ENCODE data around the gene KLF16.
"Not testable (repeated sequence)": the region's sequence is repeated elsewhere in the genome, so short reads cannot be mapped to it uniquely, and the experiment has no call there.

Gene KLF16

DNA sequence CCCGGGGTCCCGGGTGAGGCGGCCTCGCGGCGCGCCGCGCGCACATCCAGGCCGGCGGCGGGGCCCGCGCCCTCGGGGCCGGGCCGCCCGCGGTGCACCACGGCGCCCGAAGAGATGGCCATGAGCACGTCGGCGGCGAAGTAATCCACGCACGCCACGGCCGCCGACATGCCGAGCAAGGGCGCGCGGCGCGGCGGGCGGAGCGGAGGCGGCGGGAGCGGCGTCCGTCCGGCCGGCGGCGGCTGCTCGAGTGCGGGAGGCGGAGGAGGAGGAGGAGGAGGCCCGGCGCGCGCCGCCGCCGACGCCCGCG lies at the start of gene KLF16:
Gene KLF16, minus strand, starts transcription at position 252 of the 310 bp plus-strand sequence. Its CDS starts 82 bp downstream, at position 170.
- no peak for DNase-seq (ENCODE audit: low read depth in 2 of 2)

DNA sequence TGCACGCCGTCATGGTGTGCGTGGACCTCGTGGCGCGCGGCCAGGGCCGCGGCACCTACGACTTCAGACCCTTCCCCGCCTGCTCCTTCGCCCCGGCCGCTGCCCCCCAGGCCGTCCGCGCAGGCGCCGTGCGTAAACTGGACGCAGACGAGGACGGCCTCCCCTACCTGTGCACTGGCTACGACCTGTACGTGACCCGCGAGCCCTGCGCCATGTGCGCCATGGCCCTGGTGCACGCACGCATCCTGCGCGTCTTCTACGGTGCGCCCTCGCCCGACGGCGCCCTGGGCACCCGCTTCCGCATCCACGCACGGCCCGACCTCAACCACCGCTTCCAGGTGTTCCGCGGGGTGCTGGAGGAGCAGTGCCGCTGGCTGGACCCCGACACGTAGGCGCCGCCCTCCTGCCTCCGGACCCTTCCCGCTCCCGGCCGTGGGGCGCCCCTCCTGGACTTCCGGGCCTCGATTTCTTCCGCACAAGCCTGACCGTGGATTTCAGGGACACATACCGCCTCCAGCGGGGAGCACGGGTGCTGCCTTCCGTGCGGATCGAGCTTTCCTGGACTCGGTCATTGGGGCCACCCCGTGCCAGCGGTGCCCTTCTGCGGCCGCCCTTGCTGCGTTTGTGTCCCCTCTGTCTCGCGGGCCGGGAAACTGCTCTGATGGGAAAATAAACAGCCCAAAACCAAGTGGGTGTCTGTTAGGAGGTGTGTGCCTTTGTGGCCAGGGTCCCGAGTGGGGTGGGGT lies 49.6 kb upstream of the KLF16 start:
- DNase-seq (ENCODE audit: low read depth in 2 of 2), result no peak

DNA sequence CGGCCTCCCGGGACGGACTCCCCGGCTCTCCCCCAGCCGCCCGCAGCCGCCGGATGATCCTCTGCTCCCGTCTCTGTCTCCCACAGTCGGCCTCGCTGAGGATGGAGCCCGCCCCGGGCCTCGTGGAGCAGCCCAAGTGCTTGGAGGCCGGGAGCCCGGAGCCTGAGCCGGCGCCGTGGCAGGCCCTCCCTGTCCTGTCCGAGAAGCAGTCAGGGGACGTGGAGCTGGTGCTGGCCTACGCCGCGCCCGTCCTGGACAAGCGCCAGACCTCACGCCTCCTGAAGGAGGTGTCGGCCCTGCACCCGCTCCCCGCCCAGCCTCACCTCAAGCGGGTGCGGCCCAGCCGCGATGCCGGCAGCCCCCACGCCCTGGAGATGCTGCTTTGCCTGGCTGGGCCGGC lies 48.6 kb upstream of the KLF16 start:
- DNase-seq (ENCODE audit: low read depth in 2 of 2), result no peak

DNA sequence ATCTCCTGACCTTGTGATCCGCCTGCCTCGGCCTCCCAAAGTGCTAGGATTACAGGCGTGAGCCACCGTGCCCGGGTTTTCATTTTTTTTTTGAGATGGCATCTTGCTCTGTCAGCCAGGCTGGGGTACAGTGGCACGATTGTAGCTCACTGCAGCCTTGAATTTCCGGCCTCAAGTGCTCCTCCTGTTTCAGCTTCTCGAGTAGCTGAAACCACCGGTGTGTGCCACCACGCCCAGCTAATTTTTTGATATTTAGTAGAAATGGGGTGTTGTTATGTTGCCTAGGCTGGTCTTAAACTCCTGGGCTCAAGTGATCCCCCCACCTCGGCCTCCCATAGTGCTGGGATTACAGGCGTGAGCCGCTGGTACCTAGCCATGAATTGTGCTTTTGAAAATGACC lies 47.7 kb upstream of the KLF16 start:
- DNase-seq (ENCODE audit: low read depth in 2 of 2), result no peak

DNA sequence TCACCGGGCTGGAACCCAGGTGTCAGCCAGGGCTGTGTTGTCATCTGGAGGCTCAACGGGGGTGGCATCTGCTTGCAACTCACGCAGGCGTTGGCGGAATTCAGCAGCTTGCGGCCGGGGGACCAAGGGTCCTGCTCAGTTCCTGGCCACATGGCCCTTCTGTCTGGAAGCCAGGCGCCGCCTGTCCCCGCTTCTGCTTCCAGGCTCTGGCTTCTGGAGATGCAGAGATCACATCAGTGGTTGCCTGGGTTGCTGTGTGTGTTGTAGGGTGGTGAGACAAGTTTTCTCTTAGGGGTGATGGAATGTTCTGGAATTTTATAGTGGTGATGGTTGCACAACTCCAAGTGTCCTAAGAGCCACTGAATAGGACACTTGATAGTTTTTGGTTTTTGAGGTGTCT lies 46.8 kb upstream of the KLF16 start:
- DNase-seq (ENCODE audit: low read depth in 2 of 2), result no peak

DNA sequence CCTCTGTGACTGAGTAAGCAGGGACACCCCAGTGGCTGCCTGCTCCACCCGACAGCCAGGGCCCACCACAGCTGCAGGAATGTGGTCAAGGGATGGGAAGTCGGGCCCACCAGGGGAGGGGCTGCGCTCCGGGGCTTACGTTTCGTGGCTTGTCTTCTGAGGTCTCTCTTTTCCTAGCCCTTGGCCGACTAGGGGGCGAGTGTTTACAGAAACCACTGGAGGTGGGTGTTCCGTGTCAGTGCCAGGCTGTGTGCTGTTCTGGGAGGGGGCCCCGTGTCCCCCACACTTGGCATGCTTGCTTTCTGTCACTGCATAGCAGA lies 46.3 kb upstream of the KLF16 start:
- DNase-seq (ENCODE audit: low read depth in 2 of 2), result no peak

DNA sequence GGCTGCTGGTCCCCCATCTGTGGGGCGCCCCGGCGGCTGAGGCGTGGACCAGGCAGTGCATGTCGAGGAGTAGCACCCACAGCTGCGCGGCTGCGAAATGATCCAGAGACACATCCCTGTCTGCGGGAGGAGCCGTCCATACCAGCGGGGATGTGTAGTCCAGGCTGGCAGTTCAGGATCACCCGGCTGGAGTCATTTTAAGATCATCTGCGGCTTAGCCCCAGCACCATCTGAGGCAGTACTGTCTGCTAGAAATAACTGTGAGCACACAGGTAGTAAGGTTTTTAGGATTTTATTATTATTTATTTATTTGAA lies 44.9 kb upstream of the KLF16 start:
- no peak for DNase-seq (ENCODE audit: low read depth in 2 of 2)

DNA sequence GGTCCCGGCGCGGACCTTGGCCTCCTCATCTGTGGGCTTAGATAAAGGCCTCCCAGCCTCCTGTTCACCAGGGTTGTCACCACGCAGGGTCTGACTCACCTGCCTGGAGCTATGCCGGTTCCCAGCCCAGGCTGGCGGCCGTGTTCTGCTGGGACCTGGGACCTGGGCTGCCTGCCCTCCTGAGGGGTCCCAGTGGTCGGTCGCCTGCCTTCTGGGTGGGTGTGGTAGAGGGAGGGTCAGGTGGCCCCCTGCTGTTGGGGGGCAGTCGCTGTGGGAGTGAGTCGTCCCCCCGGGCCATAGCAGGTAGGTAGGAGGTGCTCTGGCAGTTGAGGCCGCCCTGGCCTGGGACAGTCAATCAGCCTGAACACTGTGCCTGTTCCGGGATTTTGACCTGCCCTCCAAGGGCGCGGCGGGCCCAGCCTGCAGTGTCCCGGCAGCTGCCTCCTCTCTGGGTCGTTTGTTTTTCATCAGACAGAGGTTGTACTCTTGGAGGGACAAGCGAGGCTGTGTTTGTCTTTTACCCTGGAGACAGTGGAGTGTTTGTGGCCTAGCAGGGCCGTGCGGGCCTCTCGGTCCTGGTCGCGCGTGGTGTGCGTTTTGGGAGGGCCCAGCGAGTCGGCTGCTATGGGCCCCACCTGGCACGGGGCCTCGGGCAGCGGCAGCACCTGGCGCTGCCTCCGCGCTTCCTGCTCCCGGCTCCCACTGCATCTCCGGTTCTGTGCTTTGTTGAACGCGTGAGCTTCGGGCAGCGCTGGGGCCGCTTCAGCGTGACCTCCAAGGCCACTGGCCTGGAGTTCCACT lies 44.4 kb upstream of the KLF16 start:
- no peak for DNase-seq (ENCODE audit: low read depth in 2 of 2)

DNA sequence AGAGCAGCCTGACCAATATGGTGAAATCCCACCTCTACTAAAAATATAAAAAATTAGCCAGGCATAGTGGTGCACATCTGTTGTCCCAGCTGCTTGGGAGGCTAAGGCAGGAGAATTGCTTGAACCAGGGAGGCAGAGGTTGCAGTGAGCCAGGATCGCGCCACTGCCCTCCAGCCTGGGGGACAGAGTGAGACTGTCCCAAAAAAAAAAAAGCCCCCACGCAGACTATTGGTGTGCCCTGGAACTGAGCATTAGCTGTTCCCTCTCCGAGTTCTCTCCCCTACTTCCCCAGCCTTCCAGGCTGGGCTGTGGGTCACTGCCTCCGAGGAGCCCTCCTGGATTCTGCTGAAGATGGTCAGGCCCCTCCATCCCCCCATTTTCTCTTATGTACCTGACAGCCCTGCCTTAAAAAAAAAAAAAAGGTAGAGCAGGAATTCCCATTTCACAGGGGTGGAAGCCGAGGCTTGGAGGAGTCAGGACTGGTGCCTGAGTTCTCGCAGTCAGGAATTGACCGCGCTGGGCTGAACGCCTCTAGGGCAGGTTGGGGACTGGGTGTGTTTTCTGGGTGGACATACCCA lies 43.7 kb upstream of the KLF16 start:
- DNase-seq (ENCODE audit: low read depth in 2 of 2), result no peak

DNA sequence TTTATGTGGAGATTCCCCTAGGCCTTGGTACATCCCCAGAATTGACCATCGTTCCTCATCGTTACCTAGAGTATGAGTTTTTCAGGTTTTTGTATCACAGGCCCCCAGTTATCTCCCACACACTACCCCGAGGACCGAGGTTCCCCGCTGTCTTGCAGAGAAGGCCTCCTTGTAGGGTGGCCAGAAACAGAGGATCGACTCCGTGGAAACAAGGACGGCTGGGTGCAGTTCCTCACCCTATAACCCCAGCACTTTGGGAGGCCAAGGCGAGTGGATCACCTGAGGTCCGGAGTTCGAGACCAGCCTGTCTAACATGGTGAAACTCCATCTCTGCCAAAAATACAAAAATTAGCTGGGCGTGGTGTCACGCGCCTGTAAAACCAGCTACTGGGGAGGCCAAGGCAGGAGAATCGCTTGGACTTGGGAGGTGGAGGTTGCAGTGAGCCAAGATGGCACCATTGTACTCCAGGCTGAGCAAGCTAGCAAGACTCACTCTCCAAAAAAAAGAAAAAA lies 42.5 kb upstream of the KLF16 start:
- DNase-seq (ENCODE audit: low read depth in 2 of 2), result no peak

DNA sequence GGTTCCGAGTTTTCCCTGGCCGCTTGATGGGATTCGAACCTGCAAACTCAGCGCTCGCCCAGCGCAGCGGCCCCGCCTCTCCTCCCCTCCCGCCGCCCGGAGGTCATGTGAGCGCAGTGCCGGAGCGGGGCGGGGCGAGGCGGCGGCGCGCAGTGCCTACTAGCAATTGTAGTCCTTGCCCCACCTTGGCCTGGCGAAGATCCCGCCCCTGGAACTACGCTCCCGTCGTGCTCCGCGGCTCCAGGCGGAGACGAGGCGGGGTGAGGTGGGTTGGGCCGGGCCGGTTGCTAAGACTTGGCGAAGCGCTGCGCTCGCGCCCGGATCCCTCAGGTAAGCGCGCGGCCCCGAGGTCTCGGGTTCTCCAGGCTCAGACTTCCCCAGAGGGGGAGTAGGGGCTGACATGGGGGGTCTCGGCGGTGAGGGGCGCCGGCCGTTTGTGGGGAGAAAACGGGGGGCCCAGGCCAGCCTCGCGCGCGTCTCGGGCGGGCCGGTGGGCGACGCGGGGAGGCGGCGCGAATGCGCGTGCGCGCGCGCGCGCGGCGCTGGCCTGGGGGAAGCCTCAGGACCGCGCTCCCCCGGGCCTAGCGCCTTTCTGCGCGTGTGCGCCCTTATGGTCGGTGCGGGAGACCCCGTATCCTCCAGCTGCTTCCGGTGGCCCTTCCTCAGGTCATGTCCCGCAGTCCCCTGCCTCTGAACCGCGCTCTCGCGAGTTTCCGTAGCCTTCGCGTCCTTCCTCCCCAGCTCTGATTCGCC lies 41.9 kb upstream of the KLF16 start, which contains the start of the genes ADAT3 and SCAMP4:
Gene ADAT3, plus strand, starts transcription at position 290 of the 753 bp plus-strand sequence. CDS start 6,649 bp downstream, outside the sequence.
Gene SCAMP4, plus strand, starts transcription at position 290 of the 753 bp plus-strand sequence. CDS start 9,621 bp downstream, outside the sequence.
- DNase-seq (ENCODE audit: low read depth in 2 of 2), result peak; percentile 99

DNA sequence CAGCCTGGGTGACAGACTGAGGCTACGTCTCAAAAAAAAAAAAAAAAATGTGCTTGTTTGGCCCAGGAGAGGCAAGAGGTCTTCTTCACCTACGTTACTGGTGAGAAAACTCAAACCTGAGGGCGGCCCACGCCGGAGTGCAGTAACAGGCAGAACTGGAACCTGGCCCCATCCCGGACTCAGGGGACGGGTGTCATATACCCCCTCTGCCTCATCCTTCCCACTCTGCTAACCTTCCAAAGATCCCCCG lies 41.4 kb upstream of the KLF16 start:
- DNase-seq (ENCODE audit: low read depth in 2 of 2), result no peak

DNA sequence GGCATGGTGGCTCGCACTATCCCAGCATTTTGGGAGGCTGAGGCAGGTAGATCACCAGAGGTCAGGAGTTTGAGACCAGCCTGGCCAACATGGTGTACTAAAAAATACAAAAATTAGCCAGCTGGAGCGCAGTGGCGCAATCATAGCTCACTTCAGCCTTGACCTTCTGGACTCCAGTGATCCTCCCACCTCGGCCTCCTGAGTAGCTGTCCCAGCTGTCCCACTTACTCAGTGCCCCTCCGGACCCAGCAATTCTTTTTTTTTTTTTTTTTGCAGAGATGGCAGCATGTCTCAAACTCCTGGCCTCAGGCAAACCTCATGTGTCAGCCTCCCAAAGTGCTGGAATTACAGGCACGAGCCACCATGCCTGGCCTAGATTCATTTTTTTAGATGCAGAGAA lies 39.5 kb upstream of the KLF16 start:
- no peak for DNase-seq (ENCODE audit: low read depth in 2 of 2)

DNA sequence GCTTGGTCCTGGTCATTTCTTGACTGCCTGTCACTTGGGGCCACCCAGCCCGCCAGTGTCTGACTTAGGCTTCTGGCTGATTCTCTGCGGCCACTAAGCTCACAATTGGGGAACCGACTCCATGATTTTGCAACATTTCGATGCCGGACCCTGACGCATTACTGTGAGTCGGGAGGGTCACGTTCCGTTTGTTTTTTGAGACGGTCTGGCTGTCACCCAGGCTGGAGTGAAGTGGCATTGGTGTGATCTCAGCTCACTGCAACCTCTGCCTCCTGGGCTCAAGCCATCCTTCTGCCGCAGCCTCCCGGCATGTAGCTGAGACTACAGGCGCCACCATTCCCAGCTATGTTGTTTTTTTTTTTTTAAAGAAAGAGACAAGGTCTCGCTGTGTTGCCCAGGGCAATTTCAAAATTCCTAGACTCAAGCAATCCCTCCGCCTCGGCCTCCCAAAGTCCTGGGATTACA lies 38.6 kb upstream of the KLF16 start:
- DNase-seq (ENCODE audit: low read depth in 2 of 2), result no peak

DNA sequence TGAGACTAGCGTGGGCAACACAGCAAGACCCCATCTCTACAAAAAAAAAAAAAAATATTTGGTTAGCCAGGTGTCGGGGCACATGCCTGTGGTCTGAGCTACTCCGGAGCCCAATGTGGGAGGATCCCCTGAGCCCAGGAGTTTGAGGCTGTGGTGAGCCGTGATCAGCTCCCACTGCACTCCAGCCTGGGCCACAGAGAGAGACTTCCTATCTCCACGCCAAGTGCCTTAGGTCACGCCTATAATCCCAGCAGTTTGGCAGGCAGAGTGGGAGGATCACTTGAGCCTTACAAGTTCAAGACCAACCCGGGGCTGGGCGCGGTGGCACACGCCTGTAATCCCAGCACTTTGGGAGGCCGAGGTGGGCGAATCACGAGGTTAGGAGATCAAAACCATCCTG lies 33.1 kb upstream of the KLF16 start:
- DNase-seq (ENCODE audit: low read depth in 2 of 2), result no peak

DNA sequence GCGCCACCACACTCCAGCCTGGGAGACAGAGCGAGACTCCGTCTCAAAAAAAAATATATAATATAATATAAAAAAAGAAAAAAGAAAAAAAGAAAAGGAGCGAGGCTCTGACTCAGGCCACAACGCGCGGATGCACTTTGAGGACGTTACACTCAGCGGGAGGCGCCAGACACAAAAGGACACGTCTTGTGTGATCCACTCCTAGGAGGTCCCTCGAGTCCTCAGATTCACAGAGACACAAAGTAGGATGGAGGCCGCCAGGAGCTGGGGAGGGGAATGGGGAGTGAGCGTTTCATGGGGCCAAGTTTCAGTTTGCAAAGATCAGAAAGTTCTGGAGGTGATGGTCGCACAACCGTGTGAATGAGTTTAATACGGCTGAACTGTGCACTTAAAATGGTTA lies 30.4 kb upstream of the KLF16 start:
- no peak for DNase-seq (ENCODE audit: low read depth in 2 of 2)

DNA sequence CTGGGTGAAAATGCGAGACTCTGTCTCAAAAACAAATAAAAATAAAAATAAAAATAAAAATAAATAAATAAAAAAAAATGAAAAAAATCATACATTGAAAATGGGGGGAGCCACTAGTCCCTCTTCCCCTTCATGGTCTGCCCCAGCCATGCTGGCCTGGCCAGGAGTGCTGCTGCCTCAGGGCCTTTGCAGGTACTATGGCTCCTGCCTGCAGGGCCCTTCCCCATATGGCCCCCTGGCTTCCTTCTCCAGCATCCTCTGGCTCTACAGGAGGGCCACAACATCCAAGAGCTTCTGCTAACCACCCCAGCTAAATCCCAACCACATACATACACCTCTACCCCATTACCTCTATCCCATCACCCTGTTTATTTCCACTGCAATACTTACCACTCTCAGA lies 26.5 kb upstream of the KLF16 start:
- no peak for DNase-seq (ENCODE audit: low read depth in 2 of 2)

DNA sequence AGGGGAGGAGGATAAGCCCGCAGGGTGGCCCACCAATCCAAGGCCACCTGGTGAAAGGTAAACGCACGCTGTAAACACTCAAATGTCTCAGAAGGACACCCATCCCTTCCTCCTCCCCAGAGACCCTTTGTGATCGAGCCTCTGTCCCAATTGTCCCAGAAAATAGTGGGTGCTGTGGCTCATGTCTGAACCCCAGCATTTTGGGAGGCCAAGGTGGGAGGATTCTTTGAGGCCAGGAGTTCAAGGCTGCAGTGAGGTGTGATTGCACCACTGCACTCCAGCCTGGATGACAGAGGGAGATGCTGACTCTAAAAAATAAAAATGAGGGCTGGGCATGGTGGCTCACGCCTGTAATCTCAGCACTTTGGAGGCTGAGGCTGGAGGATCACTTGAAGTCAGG lies 25.0 kb upstream of the KLF16 start:
- DNase-seq (ENCODE audit: low read depth in 2 of 2), result no peak

DNA sequence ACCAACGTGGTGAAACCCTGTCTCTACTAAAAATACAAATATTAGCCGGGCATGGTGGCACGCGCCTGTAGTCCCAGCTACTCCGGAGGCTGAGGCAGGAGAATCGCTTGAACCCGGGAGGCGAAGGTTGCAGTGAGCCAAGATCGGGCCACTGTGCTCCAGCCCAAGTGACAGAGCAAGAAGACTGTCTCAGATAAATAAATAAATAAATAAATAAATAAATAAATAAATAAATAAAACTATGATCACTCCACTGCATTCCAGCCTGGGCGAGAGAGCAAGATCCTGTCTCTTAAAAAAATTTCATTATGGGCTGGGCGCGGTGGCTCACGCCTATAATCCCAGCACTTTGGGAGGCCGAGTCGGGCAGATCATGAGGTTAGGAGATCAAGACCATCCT lies 23.0 kb upstream of the KLF16 start:
- not testable (repeated sequence) for DNase-seq (ENCODE audit: low read depth in 2 of 2)

DNA sequence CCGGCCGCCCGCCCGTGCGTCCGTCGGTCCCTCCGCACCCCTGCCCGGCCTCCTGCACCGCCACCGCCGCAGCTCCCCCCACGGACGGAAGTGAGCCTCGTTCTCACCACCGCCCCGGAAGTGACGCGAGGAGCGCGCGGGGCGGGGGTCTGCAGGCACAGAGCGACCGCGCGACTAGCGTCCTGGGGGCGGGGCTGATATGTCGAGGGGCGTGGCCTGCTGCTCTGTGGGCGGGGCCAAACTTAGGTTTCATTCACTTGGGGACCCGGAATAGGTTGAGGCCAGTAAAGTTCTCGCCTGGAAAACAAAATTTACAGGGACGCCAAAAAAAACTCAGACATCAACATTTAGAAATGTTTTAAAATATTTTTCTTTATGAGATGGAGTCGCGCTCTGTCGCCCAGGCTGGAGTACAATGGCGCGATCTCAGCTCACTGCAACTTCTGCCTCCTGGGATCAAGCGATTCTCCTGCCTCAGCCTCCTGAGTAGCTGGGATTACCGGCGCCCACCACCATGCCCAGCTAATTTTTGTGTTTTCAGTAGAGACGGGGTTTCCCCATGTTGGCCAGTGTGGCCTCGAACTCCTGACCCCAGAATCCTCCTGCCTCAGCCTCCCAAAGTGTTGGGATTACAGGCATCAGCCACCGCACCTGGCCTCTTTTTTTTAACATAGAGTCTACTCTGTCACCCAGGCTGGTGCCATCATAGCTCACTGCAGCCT lies 22.2 kb upstream of the KLF16 start, which contains the start of gene ABHD17A:
Gene ABHD17A, minus strand, starts transcription at position 99 of the 722 bp plus-strand sequence. CDS start 3,930 bp downstream, outside the sequence.
- DNase-seq (ENCODE audit: low read depth in 2 of 2), result peak; percentile 94

DNA sequence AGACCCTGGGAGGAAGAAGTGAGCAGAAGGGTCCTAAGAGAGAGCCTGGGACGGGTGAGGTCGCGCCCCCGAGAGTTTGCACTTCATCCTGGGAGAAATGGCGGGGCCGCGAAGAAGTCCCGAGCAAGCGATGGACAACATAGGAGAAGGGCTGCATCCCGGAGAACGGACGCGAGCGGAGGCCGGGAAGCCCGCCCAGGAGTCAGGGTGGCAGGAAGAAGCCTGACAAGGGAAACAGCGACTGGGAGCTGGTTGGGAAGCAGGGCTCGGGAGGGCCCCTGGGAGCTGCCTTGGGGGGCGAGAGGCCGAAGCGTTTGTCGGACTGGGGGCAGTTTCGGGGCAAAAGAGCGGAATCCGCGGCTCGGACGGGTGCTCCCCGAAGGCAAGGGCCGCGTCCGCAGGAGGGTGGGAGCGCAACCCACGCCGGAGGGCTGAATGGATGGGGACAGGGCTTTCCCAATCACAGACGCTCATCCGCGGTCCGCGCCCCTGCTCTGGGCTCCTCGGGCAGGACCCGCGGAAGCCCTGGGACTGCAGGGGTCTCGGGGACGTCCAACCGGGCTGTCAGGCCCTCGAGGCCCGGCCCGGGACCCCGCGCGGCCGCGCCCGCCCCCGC lies 21.4 kb upstream of the KLF16 start:
- DNase-seq (ENCODE audit: low read depth in 2 of 2), result no peak

Measured in stimulated activated CD8-positive, alpha-beta memory T cell treated with anti-CD3 and anti-CD28 coated beads, Interleukin-15, amount 100 ng/mL, for 48 hours (primary cell).